NT2/D1 (cell line): Measurements from ENCODE around the gene IMPA2.
"Not testable (repeated sequence)": the region's sequence is repeated elsewhere in the genome, so short reads cannot be mapped to it uniquely, and the experiment has no call there.

Experiments used
- DNase-seq: peaks from one replicate; pipeline ENCODE4 v3.0.0-alpha.2; 2011; ENCODE audit warnings: low read depth, low spot score
- H3K27me3 ChIP-seq: 2 replicates; pipeline ENCODE4 v1.6.0; 2011; ENCODE audit warnings: mild to moderate bottlenecking; ENCODE audit not compliant: insufficient read length, insufficient read depth
- H3K36me3 ChIP-seq: 2 replicates; pipeline ENCODE4 v1.6.1; 2011; ENCODE audit warnings: mild to moderate bottlenecking, low read length, mixed read lengths; ENCODE audit not compliant: insufficient read depth, insufficient read length
- H3K4me1 ChIP-seq: 2 replicates; pipeline ENCODE4 v1.5.1; 2011; ENCODE audit not compliant: insufficient read depth, insufficient read length
- H3K4me3 ChIP-seq: 2 replicates; pipeline ENCODE4 v1.5.1; 2011; ENCODE audit warnings: low read depth; ENCODE audit not compliant: insufficient read length
- H3K9ac ChIP-seq: 2 replicates; pipeline ENCODE4 v1.6.0; 2011; ENCODE audit warnings: low read depth; ENCODE audit not compliant: insufficient read length
- H3K9me3 ChIP-seq: 2 replicates; pipeline ENCODE4 v1.5.1; 2011; ENCODE audit warnings: mild to moderate bottlenecking, low read length; ENCODE audit not compliant: insufficient read depth
- SUZ12 ChIP-seq: IDR thresholded peaks from 2 replicates; pipeline ENCODE4 v1.6.1; 2011; ENCODE audit not compliant: insufficient read length, insufficient read depth; ENCODE audit errors: extremely low read depth
- YY1 ChIP-seq: IDR thresholded peaks from 2 replicates; pipeline ENCODE4 v1.6.1; 2011; ENCODE audit not compliant: insufficient read length, insufficient read depth
- ZNF274 ChIP-seq: IDR thresholded peaks from 2 replicates; pipeline ENCODE4 v1.6.1; 2011; ENCODE audit warnings: mild to moderate bottlenecking, low read depth, low read length

The IMPA2 gene

DNA sequence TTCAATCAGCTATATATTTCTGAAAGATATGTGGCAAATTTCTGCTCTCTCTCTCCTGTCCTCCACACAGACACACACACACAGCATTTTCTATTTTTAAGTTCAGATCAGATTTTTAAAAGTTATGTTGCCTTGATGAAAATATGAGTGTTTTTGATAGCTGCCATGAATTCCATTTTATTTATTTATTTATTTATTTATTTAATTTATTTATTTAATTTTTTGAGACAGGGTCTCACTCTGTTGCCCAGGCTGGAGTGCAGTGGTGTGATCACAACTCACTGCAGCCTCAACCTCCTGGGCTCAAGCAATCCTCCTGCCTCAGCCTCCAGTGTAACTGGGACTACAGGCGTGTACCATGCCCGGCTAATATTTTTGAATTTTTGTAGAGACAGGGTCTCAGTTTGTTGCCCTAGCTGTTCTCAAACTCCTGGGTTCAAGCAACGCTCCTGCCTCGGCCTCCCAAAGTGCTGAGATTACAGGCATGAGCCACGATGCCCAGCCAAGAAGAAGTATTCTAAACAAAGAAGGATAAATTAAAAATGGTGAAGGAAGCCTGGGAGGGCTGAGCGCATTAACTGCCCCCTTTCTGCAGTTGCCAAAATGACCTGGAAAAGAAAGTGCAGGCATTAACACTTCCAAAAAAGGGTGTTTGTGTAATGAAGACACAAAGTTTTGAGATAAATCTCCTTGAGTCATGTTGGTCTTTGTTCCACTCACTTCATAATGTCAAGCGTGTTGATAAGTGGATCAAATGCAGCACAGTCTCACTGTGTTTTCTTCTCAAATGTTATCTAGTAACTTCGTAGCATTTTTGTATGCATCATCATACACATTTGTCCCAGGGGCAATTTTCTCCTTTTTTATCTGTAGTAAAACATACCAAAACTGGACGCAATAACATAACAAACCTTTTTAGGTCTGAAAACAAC, 11.1 kb upstream of the IMPA2 start:
- TF ChIP-seq ZNF274 (no peak), SUZ12 (no peak), YY1 (no peak)
- Histone ChIP-seq H3K9me3 (no peaks in the 10 kb centered on the region), H3K4me1 (no peaks in the 10 kb centered on the region)

GRCh38 chr18:11970836-11971226, 10.5 kb upstream of the IMPA2 start:
- DNase-seq, H3K4me3 ChIP-seq, H3K9ac ChIP-seq, H3K36me3 ChIP-seq, H3K9me3 ChIP-seq, H3K4me1 ChIP-seq, H3K27me3 ChIP-seq: not testable (repeated sequence)

More for the DNA sequence above, 11.1 kb upstream of the IMPA2 start:
- Histone ChIP-seq H3K36me3 (no peaks in the 10 kb centered on the region), H3K9ac (no peak overlapping the region), H3K4me3 (no peak overlapping the region), H3K27me3 (no peaks in the 10 kb centered on the region)
- no peak for DNase-seq

- no peaks in the 10 kb centered on the region for H3K36me3 ChIP-seq
- no peak for TF ChIP-seq SUZ12
- TF ChIP-seq ZNF274, result no peak
- TF ChIP-seq YY1, result no peak
- H3K4me3 ChIP-seq, result no peak overlapping the region
- no peaks in the 10 kb centered on the region for H3K4me1 ChIP-seq
- H3K9ac ChIP-seq, result no peak overlapping the region
- no peaks in the 10 kb centered on the region for H3K9me3 ChIP-seq
- DNase-seq, result no peak
- no peaks in the 10 kb centered on the region for H3K27me3 ChIP-seq
Measured at GRCh38 chr18:11972371-11973174, 8.7 kb upstream of the IMPA2 start.

DNA sequence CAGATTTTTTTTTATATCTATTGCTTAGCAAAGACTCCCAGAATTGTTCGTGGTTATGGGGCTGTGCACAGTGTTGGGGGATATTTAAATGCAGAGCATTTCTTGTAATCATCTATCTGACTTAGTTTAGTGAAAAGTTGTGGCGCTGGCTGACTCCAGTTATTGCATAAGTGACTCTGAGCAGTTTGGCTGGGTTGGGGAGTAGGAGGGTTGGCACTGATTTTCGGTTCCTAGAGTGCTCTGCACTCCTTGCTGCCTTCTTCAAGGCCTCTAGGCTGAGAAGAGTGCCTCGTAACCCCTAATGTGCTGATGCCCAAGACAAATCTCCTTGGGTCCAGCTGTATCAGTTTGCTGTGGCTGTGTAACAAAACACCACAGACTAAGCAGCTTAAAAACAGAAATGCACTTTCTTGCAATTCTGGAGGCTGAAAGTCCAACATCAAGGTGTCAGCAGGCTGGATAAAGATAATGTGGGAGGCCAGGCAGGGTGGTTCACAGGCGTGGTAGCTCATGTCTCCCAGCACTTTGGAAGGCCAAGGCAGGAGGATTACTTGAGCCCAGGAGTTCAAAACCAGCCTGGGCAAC, 6.5 kb upstream of the IMPA2 start:
- no peak for DNase-seq
- H3K27me3 ChIP-seq, result no peaks in the 10 kb centered on the region
- no peaks in the 10 kb centered on the region for H3K9me3 ChIP-seq
- no peaks in the 10 kb centered on the region for H3K4me1 ChIP-seq
- no peak overlapping the region for H3K9ac ChIP-seq
- no peak overlapping the region for H3K4me3 ChIP-seq
- H3K36me3 ChIP-seq, result no peaks in the 10 kb centered on the region
- TF ChIP-seq YY1, result no peak
- no peak for TF ChIP-seq SUZ12
- no peak for TF ChIP-seq ZNF274

DNA sequence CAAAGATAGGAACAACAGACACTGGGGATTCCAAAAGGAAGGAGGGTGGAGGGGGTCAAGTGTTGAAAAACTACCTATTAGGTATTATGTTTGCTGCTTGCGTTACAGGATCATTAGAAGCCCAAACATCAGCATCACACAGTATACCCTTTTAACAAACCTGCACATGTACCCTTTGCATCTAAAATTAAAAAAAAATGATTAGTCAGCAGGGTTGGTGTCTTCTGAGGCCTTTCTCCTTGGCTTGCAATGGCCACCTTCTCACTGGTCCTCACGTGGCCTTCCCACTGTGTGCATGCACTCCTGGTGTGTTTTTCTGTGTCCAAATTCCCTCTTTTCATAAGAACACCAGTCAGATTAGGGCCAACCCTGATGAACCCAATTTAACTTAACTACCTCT, 5.6 kb upstream of the IMPA2 start:
- no peak overlapping the region for H3K9ac ChIP-seq
- no peak for DNase-seq

GRCh38 chr18:11976315-11977152, 4.8 kb upstream of the IMPA2 start:
- Histone ChIP-seq H3K36me3 (no peaks in the 10 kb centered on the region), H3K9ac (no peak overlapping the region), H3K9me3 (no peaks in the 10 kb centered on the region), H3K4me1 (no peaks in the 10 kb centered on the region), H3K27me3 (no peaks in the 10 kb centered on the region), H3K4me3 (no peak overlapping the region)
- TF ChIP-seq YY1 (no peak), SUZ12 (no peak), ZNF274 (no peak)
- no peak for DNase-seq

More for the DNA sequence above, 5.6 kb upstream of the IMPA2 start:
- no peaks in the 10 kb centered on the region for H3K4me1 ChIP-seq
- no peaks in the 10 kb centered on the region for H3K27me3 ChIP-seq
- TF ChIP-seq ZNF274, result no peak
- TF ChIP-seq SUZ12, result no peak
- no peak for TF ChIP-seq YY1
- no peaks in the 10 kb centered on the region for H3K9me3 ChIP-seq
- H3K4me3 ChIP-seq, result no peak overlapping the region
- no peaks in the 10 kb centered on the region for H3K36me3 ChIP-seq
